GM21528 (cell line): ENCODE results near the gene CAPN9.
"Not testable (repeated sequence)": the region's sequence is repeated elsewhere in the genome, so short reads cannot be mapped to it uniquely, and the experiment has no call there.

Experiments
- ATAC-seq: cut with Tn5 transposase; IDR thresholded peaks from one replicate; pipeline ENCODE4 v1.9.1; 2021; ENCODE audit warnings: mild to moderate bottlenecking, moderate library complexity; ENCODE audit not compliant: unreplicated experiment, low FRiP score

The CAPN9 gene

GRCh38 chr1:230709619-230710542, 37.3 kb upstream of the CAPN9 start:
- ATAC-seq, result no peak

DNA sequence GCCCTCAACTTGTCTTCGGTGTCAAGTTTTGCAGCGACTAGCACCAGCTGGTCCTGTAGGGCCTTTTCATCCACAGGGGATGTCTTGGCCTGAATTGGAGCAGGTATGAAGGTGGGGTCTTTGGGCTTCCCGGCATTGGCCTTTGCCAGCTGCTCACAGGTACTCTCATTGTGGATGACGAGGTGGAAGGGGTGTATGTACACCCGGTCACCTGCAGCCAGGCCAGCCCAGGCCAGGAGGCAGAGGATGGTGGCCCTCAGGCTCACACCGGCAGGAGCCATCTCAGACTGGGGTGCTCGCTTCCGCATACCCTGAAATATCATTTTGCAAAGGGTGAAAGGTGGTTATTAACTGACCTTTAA, 36.7 kb upstream of the CAPN9 start:
- no peak for ATAC-seq

DNA sequence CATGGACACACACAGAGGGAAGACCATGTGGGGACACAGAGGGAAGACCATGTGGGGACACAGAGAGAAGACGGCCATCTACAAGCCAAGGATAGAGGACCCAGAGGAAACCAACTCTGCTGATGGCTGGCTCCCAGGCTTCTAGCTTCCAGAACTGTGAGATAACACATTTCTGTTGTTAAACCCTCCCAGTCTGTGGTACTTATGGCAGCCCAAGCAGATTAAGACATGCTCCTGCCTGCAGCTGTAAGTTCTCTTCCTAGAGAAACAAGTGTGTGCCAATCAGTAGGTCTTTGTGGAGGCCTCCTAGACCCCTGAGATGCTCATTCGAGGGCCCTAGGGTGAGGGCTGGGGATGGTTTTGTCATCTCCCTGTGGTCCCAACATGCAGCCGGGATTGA, 35.9 kb upstream of the CAPN9 start:
- ATAC-seq, result no peak

GRCh38 chr1:230712470-230712942, 34.7 kb upstream of the CAPN9 start:
- no peak for ATAC-seq

- ATAC-seq, result no peak
Observed at GRCh38 chr1:230713138-230713537, 34.0 kb upstream of the CAPN9 start.

DNA sequence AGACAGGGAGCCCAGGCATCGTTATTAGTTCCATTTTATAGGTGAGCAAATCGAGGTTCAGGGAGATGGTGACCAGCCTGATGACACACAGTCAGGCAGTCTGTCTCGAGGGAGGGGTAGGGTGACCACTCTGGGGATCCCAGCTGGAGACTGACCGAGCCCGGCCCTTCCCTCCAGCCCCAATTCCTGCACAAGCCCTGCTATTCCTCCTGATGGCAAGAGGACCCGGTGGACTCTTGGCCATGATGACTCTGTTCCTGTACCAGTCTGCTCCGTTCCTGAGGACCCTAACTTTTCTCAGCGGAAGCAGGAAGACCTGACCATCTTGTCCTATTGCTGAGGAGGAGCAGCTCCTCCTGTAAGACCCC, 33.7 kb upstream of the CAPN9 start:
- no peak for ATAC-seq

GRCh38 chr1:230713915-230714764, 33.0 kb upstream of the CAPN9 start, which contains the start of gene AGT:
AGT (minus strand) TSS chr1:230714122; CDS start chr1:230710823, 3,299 bp downstream.
- ATAC-seq, result no peak

DNA sequence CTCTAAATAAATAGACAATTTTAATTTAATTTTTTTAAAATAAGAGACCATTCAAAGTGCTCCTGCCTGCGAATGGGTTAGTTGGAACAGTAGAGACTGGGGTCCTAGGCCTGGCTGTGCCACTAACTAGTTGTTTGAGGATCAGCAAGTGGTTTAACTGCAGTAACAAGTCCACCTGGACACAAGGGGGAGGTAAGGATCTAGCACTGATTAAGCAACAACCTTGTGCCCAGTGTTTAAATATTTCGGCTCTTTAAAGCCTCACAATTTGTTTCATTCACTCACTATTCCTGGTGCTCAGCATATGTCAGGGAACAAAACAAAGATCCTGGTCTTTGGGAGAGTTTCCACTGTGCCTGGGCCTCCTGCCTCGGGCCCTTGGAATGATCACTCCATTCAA, 31.7 kb upstream of the CAPN9 start:
- no peak for ATAC-seq

GRCh38 chr1:230716453-230716852, 30.7 kb upstream of the CAPN9 start:
- not testable (repeated sequence) for ATAC-seq

GRCh38 chr1:230717251-230717650, 29.9 kb upstream of the CAPN9 start:
- no peak for ATAC-seq

- ATAC-seq, result not testable (repeated sequence)
Observed at GRCh38 chr1:230721849-230722522, 25.2 kb upstream of the CAPN9 start.

- ATAC-seq, result no peak
Observed at GRCh38 chr1:230725256-230726012, 21.8 kb upstream of the CAPN9 start.

GRCh38 chr1:230728710-230729392, 18.3 kb upstream of the CAPN9 start:
- no peak for ATAC-seq

- ATAC-seq, result no peak
Observed at GRCh38 chr1:230730977-230731376, 16.2 kb upstream of the CAPN9 start.

DNA sequence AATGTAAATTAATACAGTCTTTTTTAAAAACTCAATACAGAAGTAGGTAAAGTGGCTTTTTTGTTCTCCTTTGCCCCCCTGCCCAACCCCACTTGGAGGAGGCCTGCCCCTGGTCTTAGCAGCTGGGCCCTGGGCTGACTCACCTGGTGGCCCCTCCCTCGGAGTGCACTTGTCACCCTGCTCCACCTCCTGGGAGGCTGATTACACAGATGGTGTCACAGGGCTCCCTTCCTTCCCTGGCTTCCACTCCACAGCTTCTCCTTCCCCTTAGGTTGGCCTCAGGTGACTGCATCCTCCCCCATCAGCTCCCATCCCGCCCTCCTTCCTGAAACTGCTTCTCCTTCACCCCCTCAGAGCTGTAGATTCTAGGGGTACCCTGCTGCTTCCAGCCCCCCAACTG, 11.7 kb upstream of the CAPN9 start:
- ATAC-seq, result no peak

- no peak for ATAC-seq
Observed at GRCh38 chr1:230737622-230738262, 9.4 kb upstream of the CAPN9 start.

GRCh38 chr1:230739564-230740290, 7.5 kb upstream of the CAPN9 start:
- no peak for ATAC-seq

DNA sequence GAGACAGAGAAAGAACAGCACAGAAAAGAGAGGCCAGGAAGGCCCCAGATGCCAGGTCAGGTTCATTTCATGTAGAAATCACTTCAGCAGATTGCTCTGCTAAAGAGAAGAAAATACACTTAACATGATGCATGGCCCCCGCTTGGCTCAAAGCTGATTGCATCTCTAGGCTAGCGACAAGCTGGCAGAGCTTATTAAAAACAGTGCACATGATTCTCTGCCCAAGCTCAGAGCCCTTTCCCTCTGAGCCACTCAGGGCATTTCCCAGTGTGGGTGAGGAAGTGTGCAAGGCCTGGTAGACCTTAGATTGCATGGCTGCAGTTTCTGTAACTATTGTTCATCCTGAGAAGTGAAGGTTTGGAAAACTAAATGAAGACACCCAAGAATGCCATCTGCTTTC, 3.3 kb upstream of the CAPN9 start:
- ATAC-seq, result no peak
